Embryonic facial prominence (tissue), 1 donor: ENCODE data around the gene IL22RA1.

Experiments
- DNase-seq: peaks from one replicate; pipeline ENCODE4 v3.0.0-alpha.2; 2016; ENCODE audit errors: extremely low spot score

The IL22RA1 gene

GRCh38 chr1:24097663-24098062 is 45.3 kb downstream of the IL22RA1 start:
- DNase-seq: no peak

DNA sequence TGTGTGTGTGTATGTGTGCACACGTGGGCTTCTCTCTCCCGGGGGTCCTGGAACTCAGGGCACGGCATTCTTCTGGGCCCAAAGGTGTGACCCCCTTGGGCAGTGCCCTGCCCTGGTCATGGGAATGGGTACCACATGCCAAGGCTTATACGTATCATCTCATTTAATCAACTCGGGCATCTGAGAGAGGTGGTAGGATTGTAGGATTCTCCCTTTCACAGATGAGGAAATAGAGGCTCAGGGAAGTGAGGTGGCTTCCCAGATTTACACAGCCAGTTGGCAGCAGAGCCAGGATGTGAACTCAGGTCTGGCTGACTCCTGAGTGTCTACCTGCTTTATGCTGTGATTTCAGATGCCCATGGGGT is 46.2 kb downstream of the IL22RA1 start:
- DNase-seq: no peak

GRCh38 chr1:24096009-24096738 is 46.8 kb downstream of the IL22RA1 start:
- no peak for DNase-seq

DNA sequence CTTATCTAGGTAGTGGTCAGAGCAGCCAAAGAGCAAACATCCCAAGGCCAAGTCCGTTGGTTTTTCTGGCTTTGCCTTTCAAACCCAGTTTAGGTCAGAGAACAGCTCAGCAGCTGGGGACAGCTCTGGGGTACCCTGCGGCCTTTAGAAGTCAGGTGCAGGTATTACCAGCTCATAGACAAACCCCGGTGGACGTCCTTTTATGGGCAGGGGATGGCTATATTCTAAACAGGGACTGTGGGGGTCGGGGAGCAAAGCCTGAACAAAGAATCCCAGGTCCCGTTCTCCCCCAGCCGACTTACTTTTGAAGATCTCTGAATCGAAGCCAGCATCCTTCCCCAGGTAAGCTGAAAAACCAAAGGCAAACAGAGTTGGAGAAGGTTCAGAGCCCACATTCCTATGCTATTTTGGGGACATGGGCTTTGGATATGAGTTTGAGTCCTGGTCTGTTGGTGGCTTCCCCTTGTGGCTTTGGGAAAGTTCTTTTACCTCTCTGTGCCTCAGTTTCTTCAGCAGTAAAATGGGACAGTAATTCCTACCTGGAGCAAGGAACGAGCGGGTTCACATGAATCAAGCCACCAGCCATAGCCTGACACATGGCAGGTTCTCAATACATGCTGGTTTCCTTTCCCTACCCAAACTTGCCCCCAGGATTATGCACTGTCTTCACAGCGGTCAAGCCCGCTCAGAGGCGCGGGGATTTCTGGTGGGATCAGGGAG is 47.6 kb downstream of the IL22RA1 start:
- DNase-seq: no peak

DNA sequence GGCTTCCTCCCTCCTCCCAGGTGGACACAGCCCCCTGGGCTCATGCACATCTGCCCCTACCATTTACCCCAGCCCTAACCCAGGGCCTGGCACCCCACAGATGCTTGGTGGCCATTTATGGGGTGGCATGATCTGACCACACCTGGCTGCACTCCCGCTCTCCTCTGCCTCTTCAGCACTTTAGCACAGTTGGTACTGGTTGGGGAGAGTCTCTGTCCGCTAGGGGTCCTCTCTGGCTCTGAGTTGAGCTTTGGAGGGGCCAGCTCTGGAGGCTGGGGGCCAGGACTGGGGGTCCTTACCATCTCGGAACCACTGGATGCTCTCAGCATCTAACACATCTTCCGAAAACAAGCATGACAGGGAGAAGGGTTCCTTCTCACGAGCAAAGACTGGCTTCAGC is 48.4 kb downstream of the IL22RA1 start:
- DNase-seq: no peak

- DNase-seq: no peak
Observed at GRCh38 chr1:24093732-24094131, 49.2 kb downstream of the IL22RA1 start.

DNA sequence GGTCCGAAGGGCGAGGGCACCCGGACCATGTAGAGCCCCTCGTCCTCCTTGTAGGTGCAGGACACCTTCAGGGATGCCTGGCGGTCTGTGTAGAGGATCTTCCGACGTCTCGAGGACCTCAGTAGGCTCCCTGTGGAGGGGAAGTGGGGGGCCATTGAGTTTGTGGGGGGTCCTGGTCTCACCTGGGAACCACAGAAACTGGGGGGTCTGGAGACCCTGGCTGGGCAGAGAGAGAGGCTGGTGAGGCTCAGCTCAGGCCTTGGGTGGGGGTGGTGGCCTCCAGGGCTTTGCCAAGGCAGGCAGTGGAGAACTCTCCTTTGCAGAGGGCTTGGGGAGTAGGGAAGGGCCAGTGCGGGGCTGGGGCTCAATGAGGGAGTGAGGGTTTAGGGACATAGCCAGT is 50.0 kb downstream of the IL22RA1 start:
- no peak for DNase-seq

DNA sequence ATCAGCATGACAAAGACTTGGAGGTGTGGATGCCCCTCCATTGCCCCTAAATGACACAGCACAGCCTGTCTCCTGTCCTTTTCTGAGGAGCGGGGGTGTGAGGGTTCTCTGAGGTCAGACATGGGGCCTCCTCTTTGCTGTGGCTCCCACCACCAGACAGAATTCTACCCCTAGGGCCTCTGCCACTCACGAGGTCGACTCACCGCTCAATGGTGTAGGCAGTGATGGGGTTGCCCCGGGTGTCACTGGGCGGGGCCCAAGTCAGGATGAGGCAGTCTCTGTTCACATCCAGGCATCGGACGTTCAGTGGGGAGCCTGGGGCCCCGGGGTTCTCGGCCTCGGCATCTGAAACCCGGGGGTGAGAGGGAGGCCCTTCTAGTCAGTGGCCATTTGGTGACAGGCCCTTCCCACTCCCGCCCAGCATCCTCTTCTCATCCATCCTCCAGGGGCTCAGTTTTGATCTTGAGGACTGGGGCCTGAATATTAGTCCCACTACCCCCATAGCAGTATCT is 50.9 kb downstream of the IL22RA1 start:
- DNase-seq: no peak

DNA sequence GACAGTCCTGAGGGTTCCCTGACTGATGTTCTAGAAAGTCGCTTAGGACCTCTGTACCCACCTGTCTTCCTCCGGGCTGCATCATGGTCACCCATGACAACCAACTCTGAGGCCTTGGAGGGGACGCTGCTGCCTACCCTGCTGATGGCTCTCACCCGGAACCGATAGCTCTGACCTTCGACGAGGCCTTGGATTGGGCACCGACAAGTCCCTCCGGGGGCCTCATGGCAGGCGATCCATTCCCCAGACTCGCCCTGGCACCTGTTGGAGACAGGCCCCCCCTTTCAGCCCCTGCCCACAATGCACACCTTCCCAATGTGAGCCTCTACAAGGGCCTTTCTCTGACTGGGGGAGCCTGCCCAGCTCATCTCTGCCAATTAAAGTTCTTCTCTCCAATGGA is 52.2 kb downstream of the IL22RA1 start:
- no peak for DNase-seq

DNA sequence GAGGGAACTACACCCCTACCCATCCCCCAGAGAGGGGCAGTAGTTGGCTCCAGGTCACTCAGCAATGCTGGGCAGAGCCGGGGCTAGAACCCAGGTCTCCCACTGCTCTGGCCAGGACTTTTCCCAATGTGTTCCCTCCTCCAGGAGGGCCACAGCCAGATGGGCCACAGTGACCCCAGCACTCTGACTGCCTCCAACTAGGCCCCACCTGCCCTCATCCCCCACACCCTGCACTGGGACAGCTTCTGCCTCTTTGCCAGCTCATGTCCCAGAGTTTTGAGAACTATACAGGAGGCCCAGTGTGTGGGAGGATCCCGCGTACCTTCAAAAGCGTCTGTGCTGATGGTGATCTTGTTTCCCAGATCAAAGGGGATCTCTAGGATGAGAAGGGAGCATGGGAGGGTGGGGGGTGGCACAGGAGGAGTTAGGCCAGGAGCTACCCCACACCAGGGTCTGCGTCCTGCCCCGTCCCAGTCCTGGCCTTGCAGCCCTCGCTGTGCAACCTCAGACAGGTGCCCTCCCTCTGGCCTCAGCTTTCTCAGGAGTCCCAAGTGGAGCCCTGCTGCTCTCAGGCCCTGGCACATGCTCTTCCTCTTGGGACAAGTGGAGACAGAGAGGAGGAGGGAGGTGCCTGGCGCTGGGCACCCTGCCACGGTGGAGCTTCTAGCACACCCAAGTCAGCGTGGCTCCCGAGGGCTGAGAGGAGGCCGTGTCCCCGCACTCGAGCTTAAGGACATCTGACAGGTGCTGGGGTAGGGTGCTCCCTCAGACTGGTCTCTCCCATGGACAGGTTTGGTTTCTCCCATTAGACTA is 53.0 kb downstream of the IL22RA1 start:
- no peak for DNase-seq

GRCh38 chr1:24089027-24089742 is 53.8 kb downstream of the IL22RA1 start:
- no peak for DNase-seq

DNA sequence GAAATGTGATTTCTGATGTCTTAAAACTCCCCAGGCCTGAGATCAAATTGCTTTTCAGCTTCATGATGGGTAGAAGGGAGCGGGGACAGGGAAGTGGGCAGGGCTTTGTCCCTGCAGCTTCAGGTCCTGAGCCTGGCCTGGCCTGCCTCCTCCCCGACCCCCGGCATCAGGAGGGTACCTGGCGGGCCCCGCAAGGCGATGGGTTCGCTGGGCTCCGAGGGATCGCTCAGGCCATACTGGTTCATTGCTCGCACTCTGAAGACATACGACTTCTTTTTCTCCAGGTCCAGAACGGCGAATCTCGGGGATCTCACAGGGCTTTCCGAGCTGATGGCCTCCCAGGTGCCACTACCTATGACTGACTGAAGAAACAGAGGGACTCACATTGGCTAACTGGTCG is 56.5 kb downstream of the IL22RA1 start:
- DNase-seq: no peak

DNA sequence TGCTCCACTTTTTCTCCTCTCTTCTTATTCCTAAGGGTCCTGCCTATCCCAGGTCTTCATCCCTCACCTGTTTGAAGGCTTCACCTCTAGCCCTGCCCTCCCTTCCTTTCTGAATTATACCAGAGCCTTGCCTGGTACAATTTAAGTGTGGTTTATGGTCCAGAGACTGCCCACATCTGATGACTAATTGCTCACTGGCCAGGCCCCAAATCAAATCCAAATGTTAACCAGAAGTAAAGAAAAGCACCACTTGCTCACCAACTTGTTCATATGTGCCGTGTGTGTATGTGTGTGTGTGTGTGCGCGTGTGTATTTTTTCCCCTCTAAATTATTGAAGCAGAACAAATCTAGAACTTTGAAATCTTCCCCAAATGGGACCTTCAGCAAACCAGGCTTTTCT is 57.4 kb downstream of the IL22RA1 start:
- no peak for DNase-seq

- DNase-seq: no peak
Observed at GRCh38 chr1:24085007-24085406, 57.9 kb downstream of the IL22RA1 start.

- DNase-seq: no peak
Observed at GRCh38 chr1:24084050-24084449, 58.9 kb downstream of the IL22RA1 start.

- DNase-seq: no peak
Observed at GRCh38 chr1:24082372-24082771, 60.6 kb downstream of the IL22RA1 start.

- DNase-seq: no peak
Observed at GRCh38 chr1:24081190-24081589, 61.8 kb downstream of the IL22RA1 start.

- DNase-seq: no peak
Observed at GRCh38 chr1:24080131-24080530, 62.8 kb downstream of the IL22RA1 start.

DNA sequence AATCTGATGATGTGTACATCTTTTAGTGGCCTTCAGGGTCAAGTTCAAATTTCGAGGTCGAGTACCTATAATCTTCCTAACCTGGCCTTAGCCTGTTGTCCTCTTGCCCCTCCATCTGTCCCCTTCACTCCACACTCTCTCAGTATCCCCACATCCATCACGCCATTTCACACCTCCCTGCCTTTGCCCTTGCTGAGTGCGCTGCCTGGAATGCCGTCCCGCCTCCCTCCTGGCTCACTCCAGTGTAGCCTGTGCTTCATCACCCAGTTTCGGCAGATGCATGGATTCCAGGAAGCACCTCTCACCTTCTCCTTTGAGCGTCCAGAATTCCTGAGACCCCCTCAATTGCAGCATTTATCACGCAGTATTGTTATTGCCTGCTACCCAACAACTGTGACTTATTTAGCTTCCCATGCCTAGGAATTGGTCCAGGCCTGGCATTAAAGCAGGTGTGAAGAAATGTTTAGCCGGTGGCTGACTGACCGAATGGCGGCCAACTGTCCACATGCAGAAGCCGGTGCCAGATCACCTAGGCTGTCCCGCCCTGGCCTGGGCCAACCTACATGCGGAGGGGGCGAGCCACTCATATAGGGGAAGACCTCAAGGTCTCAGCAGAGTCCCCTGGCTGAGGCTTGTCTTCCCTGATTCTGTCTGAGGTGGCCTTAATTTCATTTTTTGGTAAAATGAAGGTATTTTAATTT is 65.5 kb downstream of the IL22RA1 start:
- DNase-seq: no peak

GRCh38 chr1:24075946-24076345 is 67.0 kb downstream of the IL22RA1 start:
- DNase-seq: no peak

GRCh38 chr1:24075590-24075854 is 67.4 kb downstream of the IL22RA1 start:
- DNase-seq: no peak
